Activated naive CD8-positive, alpha-beta T cell treated with anti-CD3 and anti-CD28 coated beads, Interleukin-2, amount 50 U/mL, for 24 hours (primary cell): ENCODE data around the gene MYT1.
"Not testable (repeated sequence)": the region's sequence is repeated elsewhere in the genome, so short reads cannot be mapped to it uniquely, and the experiment has no call there.

Source experiments
- ATAC-seq: fragments of 150-1000 bp; cut with Tn5 transposase; one replicate; pipeline ENCODE4 v1.10.0; 2021
- DNase-seq: peaks from one replicate; pipeline ENCODE4 v3.0.0; 2021
- H3K27ac Mint-ChIP-seq: one replicate; pipeline ENCODE4 v1.8.0; 2021; ENCODE audit warnings: mild to moderate bottlenecking, mixed read lengths
- H3K27me3 Mint-ChIP-seq: one replicate; pipeline ENCODE4 v1.8.0; 2021; ENCODE audit warnings: mixed read lengths
- H3K36me3 Mint-ChIP-seq: one replicate; pipeline ENCODE4 v1.8.0; 2021; ENCODE audit warnings: low read depth, mixed read lengths
- H3K4me1 Mint-ChIP-seq: one replicate; pipeline ENCODE4 v1.8.0; 2021; ENCODE audit warnings: mixed read lengths
- H3K4me3 Mint-ChIP-seq: one replicate; pipeline ENCODE4 v1.8.0; 2021; ENCODE audit warnings: mild to moderate bottlenecking, moderate library complexity, mixed read lengths
- H3K9me3 Mint-ChIP-seq: one replicate; pipeline ENCODE4 v1.8.0; 2021; ENCODE audit warnings: mixed read lengths

The MYT1 gene

GRCh38 chr20:64166721-64167615 lies 2.7 kb downstream of the MYT1 start:
- Mint-ChIP-seq H3K4me3 (no peak overlapping the region), H3K36me3 (no peaks in the 10 kb centered on the region), H3K4me1 (no peaks in the 10 kb centered on the region), H3K27me3 (peaks cover 40% of the 10 kb centered on the region), H3K27ac (no peak overlapping the region), H3K9me3 (no peaks in the 10 kb centered on the region)
- no peak for ATAC-seq
- DNase-seq = no peak

DNA sequence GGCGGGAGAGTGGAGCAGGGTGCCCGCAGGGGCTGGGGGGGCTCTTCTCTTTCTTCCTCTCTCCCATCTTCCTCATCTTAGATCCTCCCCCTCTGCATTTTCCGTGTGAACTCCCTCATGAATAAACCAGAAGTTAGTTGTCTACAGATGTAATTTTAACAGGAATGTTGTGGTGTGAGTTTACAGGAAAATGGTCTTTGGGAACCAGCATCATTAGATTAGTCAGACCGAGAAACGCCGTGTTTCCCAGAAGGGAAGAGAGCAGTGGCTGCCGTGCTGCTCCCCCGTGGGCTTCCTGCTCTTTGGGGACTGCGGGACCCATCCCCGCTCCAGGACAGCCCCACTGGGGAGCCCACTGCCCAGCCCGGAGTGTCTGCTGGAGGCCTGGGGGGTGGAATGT lies 3.4 kb downstream of the MYT1 start:
- Mint-ChIP-seq H3K27me3 (peaks cover 35% of the 10 kb centered on the region), H3K4me1 (no peaks in the 10 kb centered on the region), H3K27ac (no peak overlapping the region), H3K9me3 (no peaks in the 10 kb centered on the region), H3K4me3 (no peak overlapping the region), H3K36me3 (no peaks in the 10 kb centered on the region)
- no peak for DNase-seq
- no peak for ATAC-seq

DNA sequence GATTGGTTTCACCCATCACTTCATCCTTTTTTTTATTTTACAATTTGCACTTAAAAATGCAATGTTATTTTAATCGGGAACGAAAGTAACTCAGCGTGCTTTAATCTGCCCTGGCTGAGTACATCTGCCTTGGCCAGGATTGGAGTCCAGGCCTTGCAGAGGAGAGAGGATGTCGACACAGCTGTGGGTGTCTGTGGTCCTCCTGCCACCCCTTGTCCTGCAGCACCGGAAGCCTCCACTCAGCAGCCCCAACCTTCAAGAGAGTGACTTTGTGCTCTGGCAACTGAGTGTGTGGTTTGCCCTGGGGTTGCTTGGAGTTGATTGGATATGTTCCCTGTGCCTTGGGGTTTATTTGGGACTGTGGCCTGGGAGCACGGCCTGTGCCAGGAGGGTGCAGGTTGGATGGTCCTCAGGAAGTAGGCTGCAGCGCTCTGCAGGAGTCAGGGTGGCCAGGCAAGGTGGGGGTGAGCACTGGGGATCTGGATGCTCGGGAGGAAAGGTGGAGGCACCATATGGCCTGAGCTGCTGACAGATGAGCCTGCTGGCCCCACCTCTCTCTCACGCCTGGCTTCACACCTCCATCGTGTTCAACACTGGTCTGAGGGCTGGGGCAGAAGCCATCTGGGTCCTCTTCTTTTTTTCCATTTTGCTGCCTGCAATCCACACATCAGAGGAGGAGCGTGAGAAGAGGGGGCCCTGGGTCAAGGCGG lies 4.3 kb downstream of the MYT1 start:
- ATAC-seq = no peak
- H3K27me3 Mint-ChIP-seq = peaks cover 33% of the 10 kb centered on the region
- no peak overlapping the region for H3K4me3 Mint-ChIP-seq
- no peak overlapping the region for H3K27ac Mint-ChIP-seq
- no peaks in the 10 kb centered on the region for H3K36me3 Mint-ChIP-seq
- no peaks in the 10 kb centered on the region for H3K9me3 Mint-ChIP-seq
- H3K4me1 Mint-ChIP-seq = no peaks in the 10 kb centered on the region
- no peak for DNase-seq

- Mint-ChIP-seq H3K36me3 (no peaks in the 10 kb centered on the region), H3K27me3 (peaks cover 29% of the 10 kb centered on the region), H3K27ac (no peak overlapping the region), H3K9me3 (no peaks in the 10 kb centered on the region), H3K4me1 (no peaks in the 10 kb centered on the region), H3K4me3 (no peak overlapping the region)
- ATAC-seq (no peak), DNase-seq (no peak)
These were observed 4.9 kb downstream of the MYT1 start for GRCh38 chr20:64169091-64169560.

- ATAC-seq (no peak), DNase-seq (no peak)
- no peaks in the 10 kb centered on the region for H3K9me3 Mint-ChIP-seq
- H3K36me3 Mint-ChIP-seq = no peaks in the 10 kb centered on the region
- H3K27ac Mint-ChIP-seq = no peak overlapping the region
- H3K4me3 Mint-ChIP-seq = no peak overlapping the region
- peaks cover 16% of the 10 kb centered on the region for H3K27me3 Mint-ChIP-seq
- no peaks in the 10 kb centered on the region for H3K4me1 Mint-ChIP-seq
These were observed 7.0 kb downstream of the MYT1 start for GRCh38 chr20:64171211-64171610.

- ATAC-seq (no peak), DNase-seq (no peak)
- Mint-ChIP-seq H3K27ac (no peak overlapping the region), H3K4me3 (no peak overlapping the region), H3K9me3 (no peaks in the 10 kb centered on the region), H3K4me1 (peaks cover 4% of the 10 kb centered on the region), H3K27me3 (peaks cover 9% of the 10 kb centered on the region), H3K36me3 (no peaks in the 10 kb centered on the region)
These were observed 8.9 kb downstream of the MYT1 start for GRCh38 chr20:64173116-64173515.

DNA sequence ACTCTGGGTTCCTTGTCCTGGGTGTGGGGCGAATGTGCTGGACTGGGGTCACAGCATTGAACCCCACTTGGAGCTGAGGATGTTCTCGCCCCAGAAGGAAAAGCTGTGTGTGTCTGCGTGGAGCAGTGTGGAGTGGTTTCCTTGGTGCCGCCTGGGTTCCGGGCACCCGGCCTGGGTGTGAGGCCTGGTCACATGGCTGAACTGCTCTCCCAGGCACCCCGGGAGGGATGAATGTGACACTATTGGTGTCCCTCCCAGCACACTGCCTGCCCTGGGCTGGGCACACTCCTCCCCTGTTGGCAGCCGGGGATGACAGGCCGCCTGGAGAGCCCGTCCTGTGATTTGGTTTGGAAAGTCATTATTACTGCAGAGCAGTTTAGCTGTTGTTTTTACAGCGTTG lies 12.3 kb downstream of the MYT1 start:
- H3K9me3 Mint-ChIP-seq = peaks cover 4% of the 10 kb centered on the region
- peaks cover 6% of the 10 kb centered on the region for H3K27me3 Mint-ChIP-seq
- no peaks in the 10 kb centered on the region for H3K36me3 Mint-ChIP-seq
- ATAC-seq (no peak), DNase-seq (no peak)
- H3K4me3 Mint-ChIP-seq = no peak overlapping the region
- no peak overlapping the region for H3K27ac Mint-ChIP-seq
- peaks cover 14% of the 10 kb centered on the region for H3K4me1 Mint-ChIP-seq

DNA sequence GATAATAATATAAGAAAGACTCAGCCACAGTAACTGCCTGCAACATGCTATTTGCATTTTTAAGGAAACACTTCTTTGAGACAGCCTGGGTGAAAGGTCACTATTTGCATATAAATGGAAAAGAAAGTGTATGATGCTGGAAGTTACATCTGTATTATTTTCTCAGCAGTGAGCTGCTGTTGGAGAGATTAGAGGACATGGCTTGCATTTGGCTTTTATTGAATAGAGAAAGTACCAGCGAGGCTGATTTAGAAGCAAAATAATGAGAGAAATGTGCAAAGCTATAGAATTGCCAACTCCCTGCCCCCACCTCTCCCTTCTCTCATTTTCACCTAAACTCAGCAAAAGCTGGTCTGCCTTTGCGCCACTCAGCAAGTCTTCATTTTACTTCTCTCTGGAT lies 12.7 kb downstream of the MYT1 start:
- H3K27ac Mint-ChIP-seq = no peak overlapping the region
- H3K27me3 Mint-ChIP-seq = peaks cover 6% of the 10 kb centered on the region
- H3K36me3 Mint-ChIP-seq = no peaks in the 10 kb centered on the region
- ATAC-seq (no peak), DNase-seq (no peak)
- no peak overlapping the region for H3K4me3 Mint-ChIP-seq
- H3K4me1 Mint-ChIP-seq = peaks cover 14% of the 10 kb centered on the region
- H3K9me3 Mint-ChIP-seq = peaks cover 4% of the 10 kb centered on the region

- no peak overlapping the region for H3K4me3 Mint-ChIP-seq
- no peaks in the 10 kb centered on the region for H3K36me3 Mint-ChIP-seq
- peaks cover 6% of the 10 kb centered on the region for H3K27me3 Mint-ChIP-seq
- no peak overlapping the region for H3K27ac Mint-ChIP-seq
- H3K4me1 Mint-ChIP-seq = peaks cover 14% of the 10 kb centered on the region
- DNase-seq = no peak
- ATAC-seq = no peak
- H3K9me3 Mint-ChIP-seq = peaks cover 4% of the 10 kb centered on the region
These were observed 13.1 kb downstream of the MYT1 start for GRCh38 chr20:64177384-64177783.

DNA sequence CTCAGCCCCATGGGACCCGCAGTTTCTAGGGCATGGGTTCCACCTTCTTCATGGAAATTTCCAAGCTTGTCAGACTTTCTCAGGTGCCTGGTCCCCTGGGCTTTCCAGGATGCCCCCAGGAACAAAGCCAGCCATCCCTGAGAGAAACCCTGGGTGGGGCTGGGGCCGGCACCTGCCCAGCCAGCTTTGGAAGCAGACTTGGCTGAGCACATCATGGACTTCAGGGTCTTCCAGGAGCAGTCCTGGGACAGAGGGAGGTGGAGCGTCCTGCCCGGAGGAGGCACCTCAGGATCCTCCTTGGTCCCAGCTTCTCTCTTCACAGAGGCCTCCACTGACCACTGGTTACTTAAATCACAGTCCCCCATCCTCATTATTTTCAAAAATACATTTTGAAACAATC lies 13.5 kb downstream of the MYT1 start:
- DNase-seq (no peak), ATAC-seq (no peak)
- Mint-ChIP-seq H3K9me3 (peaks cover 4% of the 10 kb centered on the region), H3K4me3 (no peak overlapping the region), H3K27ac (no peak overlapping the region), H3K4me1 (peaks cover 14% of the 10 kb centered on the region), H3K36me3 (no peaks in the 10 kb centered on the region), H3K27me3 (peaks cover 6% of the 10 kb centered on the region)

DNA sequence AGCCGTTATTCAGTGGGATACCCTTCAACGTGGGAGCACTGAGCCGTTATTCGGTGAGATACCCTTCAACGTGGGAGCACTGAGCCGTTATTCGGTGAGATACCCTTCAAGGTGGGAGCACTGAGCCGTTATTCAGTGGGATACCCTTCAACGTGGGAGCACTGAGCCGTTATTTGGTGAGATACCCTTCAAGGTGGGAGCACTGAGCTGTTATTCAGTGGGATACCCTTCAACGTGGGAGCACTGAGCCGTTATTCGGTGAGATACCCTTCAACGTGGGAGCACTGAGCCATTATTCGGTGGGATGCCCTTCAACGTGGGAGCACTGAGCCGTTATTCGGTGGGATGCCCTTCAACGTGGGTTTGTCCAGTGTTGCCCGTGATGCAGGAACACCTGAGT lies 14.7 kb downstream of the MYT1 start:
- H3K4me1 Mint-ChIP-seq = peaks cover 14% of the 10 kb centered on the region
- not testable (repeated sequence) for DNase-seq, H3K27me3 Mint-ChIP-seq, H3K4me3 Mint-ChIP-seq, H3K36me3 Mint-ChIP-seq, ATAC-seq, H3K9me3 Mint-ChIP-seq, H3K27ac Mint-ChIP-seq

GRCh38 chr20:64179805-64180204 lies 15.6 kb downstream of the MYT1 start:
- Mint-ChIP-seq H3K4me3 (no peak overlapping the region), H3K36me3 (no peaks in the 10 kb centered on the region), H3K27me3 (peaks cover 4% of the 10 kb centered on the region), H3K4me1 (peaks cover 23% of the 10 kb centered on the region), H3K9me3 (peaks cover 4% of the 10 kb centered on the region), H3K27ac (no peak overlapping the region)
- DNase-seq (no peak), ATAC-seq (no peak)

- H3K4me1 Mint-ChIP-seq = peaks cover 26% of the 10 kb centered on the region
- no peak overlapping the region for H3K4me3 Mint-ChIP-seq
- H3K27me3 Mint-ChIP-seq = peaks cover 4% of the 10 kb centered on the region
- H3K27ac Mint-ChIP-seq = no peak overlapping the region
- H3K9me3 Mint-ChIP-seq = peaks cover 4% of the 10 kb centered on the region
- DNase-seq (no peak), ATAC-seq (no peak)
- H3K36me3 Mint-ChIP-seq = no peaks in the 10 kb centered on the region
These were observed 16.4 kb downstream of the MYT1 start for GRCh38 chr20:64180673-64181072.

GRCh38 chr20:64181391-64181790 lies 17.1 kb downstream of the MYT1 start:
- ATAC-seq (no peak), DNase-seq (no peak)
- Mint-ChIP-seq H3K4me3 (no peak overlapping the region), H3K36me3 (no peaks in the 10 kb centered on the region), H3K9me3 (peaks cover 4% of the 10 kb centered on the region), H3K27ac (no peak overlapping the region), H3K27me3 (peaks cover 4% of the 10 kb centered on the region), H3K4me1 (peaks cover 26% of the 10 kb centered on the region)
